MCF 10A (cell line): Measurements from ENCODE around the gene SLC6A3. TPM values are rescaled to one million over a fixed set of nuclear protein-coding genes. Genes with fewer than 3 reads are reported as not detected.

Experiments
- BruUV-seq: library from RNA; stranded (reverse); fragments of 400-500 nt; replicated peaks from 2 replicates; lab custom pipeline; 2021; lab: Mats Ljungman, UMichigan
- CTCF ChIA-PET: fragments of 300-600 bp; sonication (Branson Sonifier 250); formaldehyde crosslinking; extraction: SDS; loops from one replicate; lab custom pipeline; 2021; ENCODE audit warnings: antibody characterized with exemption, inconsistent platforms; lab: Yijun Ruan, JAX
- POLR2A ChIA-PET: fragments of 300-600, 350-650 bp; sonication (Branson Sonifier 250); formaldehyde crosslinking; extraction: SDS; loops from one replicate; lab custom pipeline; 2020; ENCODE audit warnings: antibody characterized with exemption, inconsistent platforms; lab: Yijun Ruan, JAX
- DNase-seq: peaks from one replicate; pipeline ENCODE4 v3.0.0-alpha.2; 2018; ENCODE audit not compliant: unreplicated experiment
- H3K27ac Mint-ChIP-seq: one replicate; pipeline ENCODE4 v1.8.0; 2022; ENCODE audit warnings: mild to moderate bottlenecking, low read depth, mixed read lengths; ENCODE audit not compliant: unreplicated experiment
- H3K27me3 Mint-ChIP-seq: one replicate; pipeline ENCODE4 v1.8.0; 2022; ENCODE audit warnings: mixed read lengths; ENCODE audit not compliant: insufficient read depth, unreplicated experiment
- H3K36me3 Mint-ChIP-seq: one replicate; pipeline ENCODE4 v1.8.0; 2022; ENCODE audit warnings: mild to moderate bottlenecking, moderate library complexity, mixed read lengths; ENCODE audit not compliant: insufficient read depth, unreplicated experiment
- H3K4me1 Mint-ChIP-seq: one replicate; pipeline ENCODE4 v1.8.0; 2022; ENCODE audit warnings: mixed read lengths; ENCODE audit not compliant: insufficient read depth, unreplicated experiment
- H3K4me3 Mint-ChIP-seq: one replicate; pipeline ENCODE4 v1.8.0; 2022; ENCODE audit warnings: mild to moderate bottlenecking, moderate library complexity, mixed read lengths; ENCODE audit not compliant: unreplicated experiment
- H3K9me3 Mint-ChIP-seq: one replicate; pipeline ENCODE4 v1.8.0; 2022; ENCODE audit warnings: mixed read lengths; ENCODE audit not compliant: unreplicated experiment
- intact Hi-C: fragments of 100-400 bp; cut with micrococcal nuclease; formaldehyde crosslinking; loops from 2 replicates; pipeline ENCODE4 v1.14.1; 2022
- total RNA-seq: library from RNA; stranded (reverse); gene quantifications from 2 replicates; pipeline ENCODE4 v1.2.3, GENCODE V29; 2022
- TF ChIP-seq, protein P1 (sequence below): fragments of 200-600 bp; IDR thresholded peaks from one replicate; pipeline ENCODE4 v1.8.0; 2022; ENCODE audit warnings: antibody characterized with exemption, mild to moderate bottlenecking; ENCODE audit not compliant: unreplicated experiment

Gene SLC6A3
- total RNA-seq, 1 experiment from 2014 or later = not detected

GRCh38 chr5:1464096-1464446 lies 18.8 kb upstream of the SLC6A3 start:
- TF ChIP-seq, protein P1, sequence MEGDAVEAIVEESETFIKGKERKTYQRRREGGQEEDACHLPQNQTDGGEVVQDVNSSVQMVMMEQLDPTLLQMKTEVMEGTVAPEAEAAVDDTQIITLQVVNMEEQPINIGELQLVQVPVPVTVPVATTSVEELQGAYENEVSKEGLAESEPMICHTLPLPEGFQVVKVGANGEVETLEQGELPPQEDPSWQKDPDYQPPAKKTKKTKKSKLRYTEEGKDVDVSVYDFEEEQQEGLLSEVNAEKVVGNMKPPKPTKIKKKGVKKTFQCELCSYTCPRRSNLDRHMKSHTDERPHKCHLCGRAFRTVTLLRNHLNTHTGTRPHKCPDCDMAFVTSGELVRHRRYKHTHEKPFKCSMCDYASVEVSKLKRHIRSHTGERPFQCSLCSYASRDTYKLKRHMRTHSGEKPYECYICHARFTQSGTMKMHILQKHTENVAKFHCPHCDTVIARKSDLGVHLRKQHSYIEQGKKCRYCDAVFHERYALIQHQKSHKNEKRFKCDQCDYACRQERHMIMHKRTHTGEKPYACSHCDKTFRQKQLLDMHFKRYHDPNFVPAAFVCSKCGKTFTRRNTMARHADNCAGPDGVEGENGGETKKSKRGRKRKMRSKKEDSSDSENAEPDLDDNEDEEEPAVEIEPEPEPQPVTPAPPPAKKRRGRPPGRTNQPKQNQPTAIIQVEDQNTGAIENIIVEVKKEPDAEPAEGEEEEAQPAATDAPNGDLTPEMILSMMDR = no peak
- DNase-seq = no peak
- ChIA-PET POLR2A (no interaction called here), CTCF (interaction anchor here (0.5 kb wide), 1 partner anchor 791 kb away, joined by 3 read pairs; no protein-coding TSS in a partner anchor)
- Mint-ChIP-seq H3K36me3 (peaks cover 48% of the 10 kb centered on the region), H3K4me3 (no peak overlapping the region), H3K4me1 (no peaks in the 10 kb centered on the region), H3K27me3 (no peaks in the 10 kb centered on the region), H3K27ac (no peak overlapping the region), H3K9me3 (peaks cover 7% of the 10 kb centered on the region)
- BruUV-seq = no TSS peak
- intact Hi-C loops = no loop called here

DNA sequence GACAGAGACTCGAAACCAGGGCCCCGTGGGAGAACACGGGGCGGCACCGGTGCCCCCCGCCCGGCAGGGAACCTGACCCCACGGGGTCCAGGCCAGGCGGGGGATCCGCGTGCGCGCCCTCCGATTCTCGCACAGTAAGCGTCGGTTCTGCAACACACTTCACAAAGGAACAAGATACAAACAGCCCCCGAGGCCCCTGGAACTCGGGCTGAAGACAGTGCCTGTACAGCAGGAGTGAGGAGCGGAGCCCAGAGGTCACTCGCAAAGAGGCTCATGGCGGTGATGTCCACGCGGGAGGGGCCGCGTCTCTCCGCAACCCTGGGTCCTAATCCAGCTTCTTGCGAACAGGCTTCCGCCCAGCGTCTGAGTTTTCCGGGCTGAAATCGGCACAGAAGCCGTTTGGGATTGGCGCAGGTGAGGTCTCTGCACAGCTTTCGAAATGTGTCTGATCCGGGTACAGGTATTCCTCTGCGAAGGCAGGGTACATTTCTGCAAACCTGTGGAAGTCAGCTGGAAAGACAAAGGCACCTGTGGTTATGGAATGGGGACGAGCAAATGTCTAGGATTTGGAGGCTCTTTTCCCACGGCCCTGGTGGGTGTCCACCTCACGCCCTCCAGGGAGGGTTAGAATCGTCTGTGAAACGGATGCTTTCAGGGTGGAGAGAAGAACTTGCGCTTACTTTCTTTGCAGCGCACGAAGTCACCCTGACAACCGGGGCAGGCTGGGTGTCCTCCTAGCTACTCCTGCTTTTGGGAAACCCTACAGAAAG lies 18.3 kb upstream of the SLC6A3 start:
- CTCF ChIA-PET = interaction anchor here (0.5 kb wide), 1 partner anchor 791 kb away, joined by 3 read pairs; no protein-coding TSS in a partner anchor

GRCh38 chr5:1462358-1462757 lies 17.1 kb upstream of the SLC6A3 start:
- ChIA-PET POLR2A (no interaction called here), CTCF (no interaction called here)
- Mint-ChIP-seq H3K27ac (no peak overlapping the region), H3K36me3 (peaks cover 49% of the 10 kb centered on the region), H3K4me3 (no peak overlapping the region), H3K9me3 (peaks cover 7% of the 10 kb centered on the region), H3K27me3 (no peaks in the 10 kb centered on the region), H3K4me1 (no peaks in the 10 kb centered on the region)
- TF ChIP-seq, protein P1 = no peak
- BruUV-seq = no TSS peak
- no peak for DNase-seq
- intact Hi-C loops = no loop called here

More for the DNA sequence above, 18.3 kb upstream of the SLC6A3 start:
- Mint-ChIP-seq H3K27me3 (no peaks in the 10 kb centered on the region), H3K36me3 (peaks cover 49% of the 10 kb centered on the region), H3K4me1 (no peaks in the 10 kb centered on the region), H3K9me3 (peaks cover 7% of the 10 kb centered on the region), H3K27ac (no peak overlapping the region), H3K4me3 (no peak overlapping the region)
- POLR2A ChIA-PET = no interaction called here
- intact Hi-C loops = no loop called here
- TF ChIP-seq, protein P1 = no peak
- no peak for DNase-seq
- BruUV-seq = no TSS peak

- intact Hi-C loops = no loop called here
- ChIA-PET CTCF (no interaction called here), POLR2A (no interaction called here)
- H3K9me3 Mint-ChIP-seq = peaks cover 7% of the 10 kb centered on the region
- TF ChIP-seq, protein P1 = no peak
- H3K4me1 Mint-ChIP-seq = no peaks in the 10 kb centered on the region
- H3K27me3 Mint-ChIP-seq = no peaks in the 10 kb centered on the region
- H3K27ac Mint-ChIP-seq = no peak overlapping the region
- H3K36me3 Mint-ChIP-seq = peaks cover 49% of the 10 kb centered on the region
- BruUV-seq = no TSS peak
- no peak for DNase-seq
- H3K4me3 Mint-ChIP-seq = no peak overlapping the region
Observed at GRCh38 chr5:1461396-1461795, 16.2 kb upstream of the SLC6A3 start.
